Inferior parietal cortex (tissue), 1 donor: ENCODE measurements around the gene CNP.
"Not testable (repeated sequence)": the region's sequence is repeated elsewhere in the genome, so short reads cannot be mapped to it uniquely, and the experiment has no call there.

ENCODE experiments used
- DNase-seq: peaks from one replicate; pipeline ENCODE4 v3.0.0-alpha.2; 2016; ENCODE audit errors: extremely low spot score

CNP gene

DNA sequence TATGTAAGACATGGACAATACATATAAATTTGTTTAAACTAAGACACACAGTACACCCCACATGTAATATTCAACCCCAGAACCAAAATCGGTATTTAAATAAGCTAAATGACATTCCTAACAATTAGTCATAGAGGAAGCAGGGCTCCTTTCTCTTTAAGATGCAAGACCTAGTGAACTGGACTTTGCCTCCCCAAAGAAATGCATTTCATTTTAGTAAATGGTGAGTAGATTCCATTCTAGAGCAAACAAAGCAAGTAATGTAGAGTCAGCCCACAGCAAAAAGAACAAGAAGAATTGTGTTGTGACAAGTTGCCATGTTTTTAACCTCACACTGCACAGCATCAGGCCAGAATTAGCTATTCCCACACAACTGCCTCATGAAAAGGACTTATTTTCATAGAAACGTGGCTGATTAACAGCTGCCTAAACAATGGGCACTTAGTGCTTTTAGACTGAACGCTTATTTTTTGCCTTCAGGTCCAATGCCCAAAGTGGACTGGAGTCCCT lies 36.3 kb downstream of the CNP start:
- DNase-seq: no peak

DNA sequence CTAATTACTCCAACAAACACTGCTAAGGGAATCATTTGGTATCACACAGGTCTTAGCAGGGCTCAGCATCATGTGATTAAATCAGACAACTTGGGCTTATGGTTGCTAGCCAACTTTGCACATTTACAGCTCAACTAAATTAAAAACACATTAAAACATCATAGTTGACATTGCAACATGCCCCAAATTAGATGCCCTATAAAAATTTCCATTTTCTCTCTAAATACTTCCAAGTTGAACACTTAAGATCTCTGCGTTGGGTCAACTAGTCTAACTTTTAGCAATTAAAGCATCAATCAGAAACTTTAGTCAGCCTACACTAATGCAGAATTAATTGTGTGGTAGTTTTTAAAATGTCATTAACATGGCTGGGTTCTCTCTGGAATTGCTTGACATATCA lies 38.6 kb downstream of the CNP start:
- no peak for DNase-seq

DNA sequence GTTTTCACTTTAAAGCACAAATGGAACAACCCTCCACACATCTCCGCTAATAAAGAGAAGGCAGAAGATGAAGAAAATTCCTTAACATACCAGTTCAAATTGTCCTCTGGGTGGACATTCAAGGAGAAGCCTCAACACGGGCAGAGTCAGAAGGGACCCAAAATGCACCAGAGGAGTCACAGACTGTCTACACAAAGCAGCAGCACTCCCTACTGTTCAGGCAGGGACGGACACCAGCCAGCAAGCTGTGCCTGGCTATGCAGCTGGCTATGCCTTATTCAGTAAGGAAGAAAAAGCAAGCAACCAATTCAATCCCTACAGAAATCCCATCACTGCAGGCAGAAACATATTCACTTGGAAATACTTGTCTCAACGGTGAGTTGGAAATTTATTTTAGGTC lies 42.6 kb downstream of the CNP start:
- peak; percentile 72 for DNase-seq

DNA sequence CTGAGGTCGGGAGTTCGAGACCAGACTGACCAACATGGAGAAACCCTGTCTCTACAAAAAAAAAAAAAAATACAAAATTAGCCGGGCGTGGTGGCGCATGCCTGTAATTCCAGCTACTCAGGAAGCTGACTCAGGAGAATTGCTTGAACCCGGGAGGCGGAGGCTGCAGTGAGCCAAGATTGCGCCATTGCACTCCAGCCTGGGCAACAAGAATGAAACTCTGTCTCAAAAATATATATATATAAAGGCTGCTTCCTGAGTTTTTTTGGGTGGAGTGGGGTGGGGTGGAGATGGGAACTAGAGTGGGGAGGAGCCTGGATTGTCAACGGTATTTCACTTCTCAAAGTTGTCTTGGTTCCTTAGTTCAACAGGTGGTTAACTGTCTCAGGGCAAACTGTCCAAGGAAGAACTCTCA lies 43.7 kb downstream of the CNP start:
- DNase-seq: not testable (repeated sequence)

DNA sequence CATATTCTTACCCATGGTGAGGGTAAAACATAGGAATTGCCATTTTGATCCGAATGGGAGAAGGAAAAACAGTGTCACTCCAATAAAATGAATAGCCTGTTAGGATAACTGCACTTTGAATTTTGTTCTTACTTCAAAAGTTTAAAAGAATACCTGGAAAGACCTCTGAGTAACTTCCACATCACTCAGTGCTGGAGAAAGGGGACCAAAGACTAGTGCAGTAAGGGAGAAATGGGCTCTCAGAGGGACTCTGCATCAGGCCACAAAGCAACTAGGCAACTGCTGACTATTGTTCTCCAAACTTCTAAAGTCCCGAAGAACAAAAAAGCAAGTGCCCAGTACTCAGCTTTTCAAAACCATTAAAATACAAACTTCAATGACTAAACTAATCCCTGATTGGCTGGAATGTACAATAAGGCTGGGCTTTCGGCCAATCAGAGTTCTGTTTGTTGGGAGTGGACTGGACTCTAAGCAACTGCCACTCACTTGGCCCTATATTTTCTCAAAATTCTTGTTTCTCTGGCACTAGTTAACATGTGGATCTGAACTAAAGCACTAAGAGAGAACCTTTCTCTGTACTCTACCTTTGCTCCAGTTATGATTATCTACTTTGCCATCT lies 44.4 kb downstream of the CNP start:
- no peak for DNase-seq

DNA sequence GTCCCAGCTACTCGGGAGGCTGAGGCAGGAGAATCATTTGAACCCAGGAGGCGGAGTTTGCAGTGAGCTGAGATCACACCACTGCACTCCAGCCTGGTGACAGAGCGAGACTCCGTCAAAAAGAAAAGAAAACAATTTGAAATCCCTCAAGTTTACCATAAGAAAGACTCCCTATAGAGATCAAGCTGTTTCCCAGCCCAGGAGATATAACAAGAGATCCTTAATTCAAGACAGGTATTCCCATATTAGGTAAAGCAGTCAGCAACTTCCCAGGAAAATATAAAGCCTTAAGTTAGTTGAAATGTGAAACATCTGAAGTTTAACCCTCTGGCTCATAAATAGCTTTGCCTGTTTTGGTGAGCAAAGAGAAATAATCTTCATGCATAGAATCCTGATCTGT lies 45.8 kb downstream of the CNP start:
- DNase-seq: not testable (repeated sequence)

DNA sequence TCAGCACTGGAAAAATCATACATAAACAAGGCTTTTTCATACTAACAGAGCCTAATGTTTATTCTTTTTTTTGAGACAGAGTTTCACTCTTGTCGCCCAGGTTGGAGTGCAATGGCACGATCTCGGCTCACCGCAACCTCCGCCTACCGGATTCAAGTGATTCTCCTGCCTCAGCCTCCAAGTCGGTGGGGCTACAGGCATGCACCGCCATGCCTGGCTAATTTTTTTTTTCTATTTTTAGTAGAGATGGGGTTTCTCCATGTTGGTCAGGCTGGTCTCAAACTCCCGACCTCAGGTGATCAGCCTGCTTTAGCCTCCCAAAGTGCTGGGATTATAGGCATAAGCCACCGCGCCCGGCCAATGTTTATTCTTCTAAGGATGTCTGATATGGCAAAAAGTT lies 47.1 kb downstream of the CNP start:
- DNase-seq: not testable (repeated sequence)

DNA sequence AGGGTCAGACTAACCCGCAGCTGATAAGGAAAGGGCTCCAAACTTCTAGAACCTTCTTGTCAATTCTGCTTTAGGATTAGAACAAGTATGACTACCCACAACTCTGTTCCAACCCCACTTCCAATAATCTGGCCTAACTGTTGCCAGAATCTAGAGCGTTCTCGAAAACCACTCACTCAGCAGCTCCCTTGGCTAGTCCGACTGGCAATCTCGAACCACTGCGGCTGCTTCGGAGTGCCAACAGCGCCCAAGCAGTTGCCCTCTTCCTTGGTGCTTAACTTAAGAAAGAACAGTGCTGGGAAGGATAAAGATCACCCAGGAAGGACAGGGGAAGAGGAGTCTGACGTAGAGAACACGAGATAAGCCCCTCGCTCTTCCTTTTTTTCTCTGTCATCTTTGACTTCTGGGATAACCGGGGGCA lies 49.8 kb downstream of the CNP start:
- DNase-seq: no peak

DNA sequence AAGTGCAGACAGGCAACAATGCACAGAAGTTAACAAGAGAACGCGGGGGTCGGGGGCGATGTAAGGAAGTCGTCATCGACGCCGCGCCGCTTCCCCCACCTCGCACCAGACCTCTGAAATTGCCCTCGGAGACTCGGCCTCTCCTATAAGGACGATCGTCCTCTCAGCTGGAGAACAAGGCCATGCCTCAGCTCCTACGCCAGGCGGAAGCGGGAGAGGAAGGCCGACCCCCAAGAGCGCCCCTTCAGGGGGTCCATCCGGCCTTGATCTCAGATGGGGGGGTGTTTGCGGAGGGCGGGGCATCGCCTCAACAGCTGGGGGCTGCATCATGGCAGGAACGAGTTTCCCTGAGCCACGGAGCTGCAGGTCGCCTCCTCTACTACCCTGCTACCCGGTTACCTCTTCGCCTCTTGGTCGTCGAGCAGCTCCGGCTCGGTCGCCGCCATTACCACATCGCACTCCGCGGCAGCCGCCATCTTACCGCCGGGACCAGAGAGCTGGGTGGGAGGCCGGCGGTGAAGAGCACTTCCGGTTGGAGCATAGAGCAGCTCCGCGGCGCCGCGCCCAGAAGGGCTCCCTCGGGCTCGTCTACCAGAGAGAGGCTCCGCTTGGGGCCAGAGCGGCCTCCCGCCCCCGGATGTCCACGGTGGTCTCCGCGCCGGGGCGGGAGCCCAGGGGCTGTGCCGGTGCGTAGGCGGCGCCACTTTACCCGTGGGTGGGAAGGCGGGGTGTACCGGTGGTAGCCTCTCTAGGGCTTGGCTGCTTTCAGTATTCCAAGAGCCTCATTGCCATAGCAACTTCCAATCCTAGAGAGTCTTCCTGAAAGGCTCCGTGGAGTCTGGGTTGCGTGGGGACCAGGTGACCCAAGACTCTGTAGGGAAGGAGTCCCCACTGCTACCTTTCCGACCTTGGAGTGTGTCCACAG lies 50.6 kb downstream of the CNP start, which contains the start of gene DNAJC7:
TSS of gene DNAJC7 (minus strand) at position 499 of the 925 bp plus-strand sequence. CDS start at position 476, 23 bp downstream.
- DNase-seq: peak; percentile 86

DNA sequence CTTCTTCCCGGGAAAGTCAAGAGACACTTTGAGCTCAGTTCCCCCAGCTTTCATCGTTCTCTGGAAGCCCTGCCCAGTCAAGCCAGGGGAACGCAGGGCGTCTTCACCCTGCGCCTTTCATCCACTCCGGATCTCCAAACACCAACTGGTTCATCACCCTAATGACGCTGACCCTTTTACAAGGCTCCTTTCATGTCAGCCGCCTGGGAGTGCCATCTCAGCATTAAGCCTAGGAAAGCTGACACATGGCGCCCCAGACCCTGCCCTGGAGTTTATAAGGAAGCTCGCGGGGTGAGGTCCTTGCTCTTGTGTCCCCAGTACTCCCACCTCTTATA lies 51.2 kb downstream of the CNP start:
- DNase-seq: no peak

DNA sequence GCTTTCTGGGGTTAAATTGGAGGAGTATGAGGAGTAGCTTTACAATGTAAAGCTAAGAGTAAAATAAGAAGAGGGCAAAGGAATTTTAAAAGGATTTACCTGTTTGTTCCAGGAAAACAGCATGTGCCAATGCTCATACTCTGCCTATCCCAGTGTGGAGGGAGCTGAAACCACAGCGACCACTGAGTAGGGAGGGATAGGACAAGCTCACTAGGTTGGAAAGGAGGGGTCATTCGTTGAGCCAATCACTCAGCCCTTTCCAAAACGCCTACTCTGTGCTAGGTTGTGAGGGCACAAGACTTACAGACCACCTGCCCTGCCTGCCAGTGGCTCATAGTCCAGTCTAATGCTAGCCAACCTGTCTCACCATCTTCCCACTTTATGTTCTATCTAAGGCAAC lies 51.7 kb downstream of the CNP start:
- no peak for DNase-seq

DNA sequence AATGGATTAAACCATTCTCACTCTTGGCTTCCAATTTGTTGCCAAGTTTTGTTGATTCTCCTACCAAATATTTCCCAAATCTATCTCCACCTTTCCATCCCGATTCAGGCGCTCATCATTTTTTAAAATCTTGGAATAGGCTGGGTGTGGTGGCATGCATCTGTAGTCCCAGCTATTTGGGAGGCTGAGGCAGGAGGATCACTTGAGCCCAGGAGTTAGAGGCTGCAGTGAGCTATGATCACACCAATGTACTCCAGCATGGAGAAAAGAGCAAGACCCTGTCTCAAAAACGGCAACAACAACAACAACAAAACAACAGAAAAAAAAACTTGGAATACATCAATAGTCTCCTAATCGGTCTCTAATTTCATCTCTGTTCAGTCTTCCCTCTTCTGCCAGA lies 52.4 kb downstream of the CNP start:
- DNase-seq: no peak

DNA sequence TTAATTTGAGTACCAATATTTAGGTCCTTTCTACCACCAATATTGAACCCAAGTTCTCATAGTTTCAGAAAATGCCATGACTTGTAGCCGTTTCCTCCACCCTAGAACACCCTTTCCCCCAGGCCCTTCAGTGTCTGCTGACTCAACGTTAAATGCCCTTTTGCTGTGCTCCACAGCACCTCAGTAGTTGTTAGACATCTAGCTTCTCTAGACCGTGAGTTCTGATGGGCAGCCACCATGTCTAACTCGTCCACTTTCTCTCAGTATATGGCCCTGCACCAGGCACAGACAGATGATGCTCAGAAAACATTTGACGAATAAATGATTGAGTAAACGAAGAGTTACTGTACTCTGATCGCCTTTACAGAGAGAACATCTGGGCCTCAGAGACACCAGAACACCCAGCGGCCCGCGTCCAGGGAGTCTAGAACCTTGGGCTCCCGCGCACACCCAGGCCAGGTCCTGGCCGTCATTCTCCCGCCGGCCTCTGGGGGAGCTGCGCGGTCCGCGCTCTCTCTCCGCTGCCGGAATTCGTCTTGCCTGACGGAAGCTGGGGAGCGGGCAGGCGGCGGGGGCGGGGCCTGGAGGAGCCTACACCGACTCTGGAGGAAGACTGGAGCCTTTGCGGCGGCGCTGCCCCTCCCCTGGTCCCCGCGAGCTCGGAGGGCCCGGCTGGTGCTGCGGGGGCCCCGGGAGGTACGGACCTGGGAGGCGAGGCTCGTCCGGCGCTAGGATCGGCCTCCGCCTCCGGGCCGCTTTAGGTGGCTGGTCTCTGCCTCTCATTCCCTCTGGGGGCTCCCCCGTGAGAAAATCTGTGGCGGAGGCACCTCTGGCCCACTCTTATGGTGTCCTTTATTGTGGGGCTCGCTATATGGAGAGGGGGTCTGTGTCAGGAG lies 53.2 kb downstream of the CNP start, which contains the start of gene NKIRAS2:
TSS of gene NKIRAS2 (plus strand) at position 582 of the 896 bp plus-strand sequence. CDS start 1,488 bp downstream, outside the sequence.
- DNase-seq: peak; percentile 74

DNA sequence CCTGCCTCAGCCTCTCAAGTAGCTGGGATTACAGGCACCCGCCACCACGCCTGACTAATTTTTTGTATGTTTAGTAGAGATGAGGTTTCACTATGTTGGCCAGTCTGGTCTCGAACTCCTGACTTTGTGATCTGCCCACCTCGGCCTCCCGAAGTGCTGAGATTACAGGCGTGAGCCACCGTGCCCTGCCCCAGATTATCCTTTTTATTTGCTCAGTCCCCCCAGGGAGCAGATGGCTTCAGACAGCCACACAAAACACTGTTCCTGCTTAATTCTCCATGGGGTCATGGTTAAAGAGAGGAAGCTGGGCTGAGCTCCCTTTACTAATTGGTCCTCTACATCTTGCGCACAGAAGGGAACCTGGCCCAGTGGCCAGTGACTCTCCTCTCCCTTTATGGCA lies 54.2 kb downstream of the CNP start:
- not testable (repeated sequence) for DNase-seq

DNA sequence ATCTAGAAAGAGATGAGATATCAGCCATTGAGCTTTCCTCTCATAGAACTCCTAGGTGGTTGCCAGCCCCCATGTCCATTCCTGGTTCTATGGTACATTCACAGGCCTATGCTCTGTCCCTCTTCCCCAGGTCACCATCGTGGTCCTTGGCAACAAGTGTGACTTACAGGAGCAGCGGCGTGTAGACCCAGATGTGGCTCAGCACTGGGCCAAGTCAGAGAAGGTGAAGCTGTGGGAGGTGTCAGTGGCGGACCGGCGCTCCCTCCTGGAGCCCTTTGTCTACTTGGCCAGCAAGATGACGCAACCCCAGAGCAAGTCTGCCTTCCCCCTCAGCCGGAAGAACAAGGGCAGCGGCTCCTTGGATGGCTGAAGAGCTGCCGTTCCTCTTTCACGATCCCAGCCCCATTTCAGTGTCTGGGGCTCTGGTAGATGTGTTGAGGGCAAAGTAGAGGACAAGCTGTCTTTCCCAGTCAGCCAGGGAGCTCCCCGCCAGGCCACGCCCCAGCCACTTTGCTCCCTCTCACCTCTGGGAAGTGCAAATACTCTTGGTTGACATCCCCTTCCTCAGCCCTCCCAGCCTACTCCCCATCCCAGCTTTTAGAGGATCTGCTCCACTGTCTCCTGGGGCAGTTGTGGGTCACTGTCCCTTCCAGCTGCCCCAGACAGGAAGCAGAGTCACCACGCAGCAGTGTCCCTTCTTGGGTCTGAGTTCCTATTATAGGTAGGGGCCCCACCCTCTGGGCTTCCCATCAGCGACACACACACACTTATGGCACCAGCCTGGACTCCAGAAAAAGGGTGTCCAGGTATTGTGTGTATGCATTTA lies 57.1 kb downstream of the CNP start:
- DNase-seq: no peak

DNA sequence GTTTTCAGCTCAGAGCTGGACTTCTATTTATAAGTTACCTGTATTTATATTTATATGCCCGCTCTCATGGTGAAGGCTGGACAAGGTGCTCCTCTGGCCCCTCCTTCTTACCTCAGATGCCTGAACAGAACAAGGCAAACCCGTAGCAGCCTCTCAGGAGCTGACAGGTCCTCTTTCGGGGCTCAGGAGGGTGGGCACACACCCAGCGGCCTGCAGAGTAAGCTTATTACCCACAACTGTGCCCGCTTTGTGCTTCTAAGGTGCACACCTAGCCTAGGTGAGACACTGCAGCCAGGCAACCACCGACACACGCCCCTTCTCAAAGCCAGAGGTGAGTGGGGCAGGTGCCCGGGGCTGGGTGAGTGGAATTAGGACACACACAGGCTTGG lies 58.6 kb downstream of the CNP start:
- no peak for DNase-seq

DNA sequence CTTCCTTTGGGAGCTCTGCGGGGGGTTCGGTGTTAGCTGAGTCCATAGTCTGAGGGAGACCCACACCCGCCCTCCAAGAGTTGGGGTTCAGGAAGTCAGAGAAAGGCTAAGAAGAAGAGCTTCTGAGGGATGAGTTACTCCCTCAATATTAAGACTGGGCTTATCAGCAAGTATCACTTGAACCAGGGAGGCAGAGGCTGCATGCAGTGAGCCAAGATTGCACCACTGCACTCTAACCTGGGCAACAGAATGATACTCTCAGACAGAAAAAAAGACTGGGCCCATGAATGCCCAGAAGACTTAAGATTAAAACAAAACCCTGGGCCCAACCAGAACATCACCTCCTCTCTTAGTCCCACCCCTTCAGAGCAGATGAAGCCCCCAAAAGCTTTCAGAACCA lies 59.3 kb downstream of the CNP start:
- DNase-seq: no peak

DNA sequence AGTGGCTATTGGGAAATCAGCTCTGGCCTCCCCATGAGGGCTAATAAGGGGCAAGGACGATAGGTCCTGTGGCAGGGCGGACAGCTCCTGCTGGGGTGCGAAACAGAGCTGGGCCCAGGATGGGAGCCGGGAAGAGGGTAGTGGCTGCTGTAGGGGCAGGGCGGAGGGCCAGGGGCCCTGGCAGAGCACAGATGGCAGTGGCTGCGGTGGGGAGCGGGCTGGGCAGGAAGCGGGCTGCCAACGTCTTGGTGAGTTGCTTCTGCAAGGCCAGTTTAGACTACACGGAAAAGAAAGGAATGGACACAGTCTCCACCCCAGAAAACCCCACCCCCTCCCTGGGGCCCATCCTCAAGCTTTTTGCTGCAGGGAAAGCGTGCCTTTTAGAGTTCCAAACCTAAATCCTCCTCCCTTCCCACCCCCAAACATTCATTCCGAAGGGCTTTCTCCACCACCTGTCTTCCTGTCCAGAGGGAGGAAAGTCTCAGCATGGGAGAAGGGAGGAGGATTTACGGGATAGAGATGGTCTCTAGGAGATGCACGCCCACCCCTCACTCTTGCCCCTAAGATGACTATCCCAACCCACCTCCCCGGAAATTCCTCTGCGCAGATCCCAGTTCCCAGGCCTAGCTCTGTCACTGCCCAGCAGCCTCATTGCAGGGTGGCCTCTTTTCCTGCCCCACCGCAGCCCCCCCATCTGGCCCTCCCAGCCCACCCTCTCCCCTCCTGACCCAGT lies 60.4 kb downstream of the CNP start:
- DNase-seq: no peak
